Epithelial cell of proximal tubule (primary cell): Measurements from ENCODE around the gene ZNF90. TPM values are rescaled to one million over a fixed set of nuclear protein-coding genes. Genes with fewer than 3 reads are reported as not detected.
A peak's percentile ranks its signal among the peaks of the same experiment; 100 is the strongest.
"Not testable (repeated sequence)": the region's sequence is repeated elsewhere in the genome, so short reads cannot be mapped to it uniquely, and the experiment has no call there.

Experiments used
- DNase-seq: peaks from one replicate; pipeline ENCODE4 v3.0.0-alpha.2; 2011; ENCODE audit warnings: low read depth
- H3K4me3 ChIP-seq: 2 replicates; pipeline ENCODE4 v1.5.1; 2011; ENCODE audit warnings: low read depth, mild to moderate bottlenecking, low read length
- total RNA-seq: library from RNA; depleted of rRNA; stranded (reverse); fragments of >200 nt; gene quantifications from 2 replicates; pipeline ENCODE4 v1.2.3, GENCODE V29; 2015
- TF ChIP-seq, protein P1 (sequence below): conservative IDR thresholded peaks from 2 replicates; pipeline ENCODE4 v1.5.1; 2012; ENCODE audit warnings: low read depth, mild to moderate bottlenecking, low read length

The ZNF90 gene
- total RNA-seq, 1 donor from 2014 or later, result 3.6 TPM

DNA sequence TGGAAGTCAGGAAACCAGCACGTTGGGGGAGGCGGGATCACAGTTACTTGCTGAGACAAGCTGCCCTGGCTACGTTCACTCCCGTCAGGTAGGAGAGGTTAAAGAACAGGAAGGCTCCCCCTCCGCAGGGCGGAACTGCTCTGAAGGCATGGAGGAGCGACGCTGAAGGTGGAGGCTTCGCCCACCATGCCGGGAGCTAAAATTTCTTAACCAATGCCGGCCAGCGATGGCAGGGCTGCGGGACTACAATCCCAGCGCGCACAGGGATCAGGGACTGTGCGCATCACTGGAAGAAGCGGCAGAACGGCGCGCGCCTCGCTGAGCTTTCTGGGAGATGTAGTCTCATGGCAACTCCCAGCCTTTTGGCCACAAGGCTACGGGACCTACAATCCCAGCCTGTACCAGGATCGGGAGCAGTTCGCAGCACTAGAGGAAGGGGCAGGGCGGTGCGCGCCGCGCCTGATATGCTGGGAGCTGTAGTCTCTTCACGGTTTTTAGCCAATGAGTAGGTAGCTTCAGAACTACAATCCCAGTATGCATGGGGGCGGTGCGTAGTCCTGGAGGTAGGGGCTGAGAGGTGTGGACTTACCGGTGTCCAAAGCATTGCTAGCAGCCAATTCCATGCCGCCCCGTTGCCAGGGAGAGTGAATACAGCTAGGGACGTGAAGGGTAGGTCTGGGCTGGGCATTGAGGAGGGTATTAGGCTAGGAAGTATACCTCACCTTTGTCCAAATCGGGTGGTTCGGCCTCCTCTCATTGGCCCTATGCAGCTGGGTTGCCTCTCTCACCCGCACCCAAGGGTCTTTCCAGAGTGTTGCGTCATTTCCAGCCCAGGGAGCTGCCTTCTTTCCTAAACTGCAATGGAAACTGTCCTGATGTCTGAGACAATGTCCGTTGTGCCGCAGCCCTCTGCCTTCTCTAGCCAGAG is 25.7 kb upstream of the ZNF90 start:
- peak; percentile 92 for DNase-seq
- TF ChIP-seq, protein P1, sequence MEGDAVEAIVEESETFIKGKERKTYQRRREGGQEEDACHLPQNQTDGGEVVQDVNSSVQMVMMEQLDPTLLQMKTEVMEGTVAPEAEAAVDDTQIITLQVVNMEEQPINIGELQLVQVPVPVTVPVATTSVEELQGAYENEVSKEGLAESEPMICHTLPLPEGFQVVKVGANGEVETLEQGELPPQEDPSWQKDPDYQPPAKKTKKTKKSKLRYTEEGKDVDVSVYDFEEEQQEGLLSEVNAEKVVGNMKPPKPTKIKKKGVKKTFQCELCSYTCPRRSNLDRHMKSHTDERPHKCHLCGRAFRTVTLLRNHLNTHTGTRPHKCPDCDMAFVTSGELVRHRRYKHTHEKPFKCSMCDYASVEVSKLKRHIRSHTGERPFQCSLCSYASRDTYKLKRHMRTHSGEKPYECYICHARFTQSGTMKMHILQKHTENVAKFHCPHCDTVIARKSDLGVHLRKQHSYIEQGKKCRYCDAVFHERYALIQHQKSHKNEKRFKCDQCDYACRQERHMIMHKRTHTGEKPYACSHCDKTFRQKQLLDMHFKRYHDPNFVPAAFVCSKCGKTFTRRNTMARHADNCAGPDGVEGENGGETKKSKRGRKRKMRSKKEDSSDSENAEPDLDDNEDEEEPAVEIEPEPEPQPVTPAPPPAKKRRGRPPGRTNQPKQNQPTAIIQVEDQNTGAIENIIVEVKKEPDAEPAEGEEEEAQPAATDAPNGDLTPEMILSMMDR, result no peak
- H3K4me3 ChIP-seq, result peak overlapping the region; percentile 89

GRCh38 chr19:20058738-20059137 is 19.1 kb upstream of the ZNF90 start:
- H3K4me3 ChIP-seq, DNase-seq: not testable (repeated sequence)

- no peak overlapping the region for H3K4me3 ChIP-seq
- no peak for DNase-seq
- TF ChIP-seq, protein P1, result no peak
Observed at GRCh38 chr19:20060282-20060681, 17.5 kb upstream of the ZNF90 start.

- no peak overlapping the region for H3K4me3 ChIP-seq
- TF ChIP-seq, protein P1, result no peak
- DNase-seq, result no peak
Observed at GRCh38 chr19:20066861-20067260, 10.9 kb upstream of the ZNF90 start.

- DNase-seq, result no peak
- H3K4me3 ChIP-seq, result no peak overlapping the region
- TF ChIP-seq, protein P1, result no peak
Observed at GRCh38 chr19:20067943-20068342, 9.9 kb upstream of the ZNF90 start.

GRCh38 chr19:20068559-20068958 is 9.2 kb upstream of the ZNF90 start:
- not testable (repeated sequence) for H3K4me3 ChIP-seq, DNase-seq

DNA sequence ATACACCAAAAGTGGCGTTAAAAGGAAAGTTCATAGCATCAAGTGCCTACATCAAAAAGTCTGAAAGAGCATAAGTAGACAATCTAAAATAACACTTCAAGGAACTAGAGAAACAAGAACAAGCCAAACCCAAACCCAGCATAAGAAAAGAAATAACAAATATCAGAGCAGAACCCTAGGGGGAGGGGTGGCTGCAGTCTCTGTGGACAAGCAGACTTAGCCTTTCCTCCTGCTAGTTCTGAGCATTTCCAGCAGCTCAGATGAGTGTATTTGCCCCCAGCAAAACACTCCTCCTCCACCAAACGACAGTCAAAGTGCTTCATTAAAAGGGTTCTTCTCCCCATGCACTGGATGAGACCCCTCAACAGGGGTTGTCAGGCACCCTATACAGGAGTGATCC is 7.1 kb upstream of the ZNF90 start:
- no peak for DNase-seq
- no peak overlapping the region for H3K4me3 ChIP-seq
- TF ChIP-seq, protein P1, result no peak

- TF ChIP-seq, protein P1, result no peak
- DNase-seq, result no peak
- no peak overlapping the region for H3K4me3 ChIP-seq
Observed at GRCh38 chr19:20072936-20073335, 4.9 kb upstream of the ZNF90 start.
